Inferior parietal cortex (tissue), 1 donor: Measurements from ENCODE around the gene SNAI1.
"Not testable (repeated sequence)": the region's sequence is repeated elsewhere in the genome, so short reads cannot be mapped to it uniquely, and the experiment has no call there.

ENCODE experiments used
- DNase-seq: peaks from one replicate; pipeline ENCODE4 v3.0.0-alpha.2; 2016; ENCODE audit errors: extremely low spot score

Gene SNAI1

GRCh38 chr20:49987015-49987867, 4.5 kb downstream of the SNAI1 start:
- DNase-seq: no peak

GRCh38 chr20:49987868-49988690, 5.3 kb downstream of the SNAI1 start:
- DNase-seq: no peak

GRCh38 chr20:49989234-49990065, 6.7 kb downstream of the SNAI1 start:
- DNase-seq: no peak

- no peak for DNase-seq
Observed at GRCh38 chr20:49990271-49990720, 7.5 kb downstream of the SNAI1 start.

GRCh38 chr20:49993301-49993751, 10.5 kb downstream of the SNAI1 start:
- DNase-seq: no peak

GRCh38 chr20:49995586-49995985, 12.8 kb downstream of the SNAI1 start:
- no peak for DNase-seq

- DNase-seq: not testable (repeated sequence)
Observed at GRCh38 chr20:49998478-49999188, 15.9 kb downstream of the SNAI1 start.

GRCh38 chr20:49999329-49999728, 16.5 kb downstream of the SNAI1 start:
- DNase-seq: no peak

GRCh38 chr20:50000548-50001222, 17.9 kb downstream of the SNAI1 start:
- DNase-seq: not testable (repeated sequence)

GRCh38 chr20:50001784-50002311, 19.1 kb downstream of the SNAI1 start:
- no peak for DNase-seq

- DNase-seq: no peak
Observed at GRCh38 chr20:50003253-50003656, 20.5 kb downstream of the SNAI1 start.

- DNase-seq: no peak
Observed at GRCh38 chr20:50004229-50004628, 21.4 kb downstream of the SNAI1 start.

GRCh38 chr20:50005471-50005981, 22.7 kb downstream of the SNAI1 start:
- no peak for DNase-seq

GRCh38 chr20:50007369-50007768, 24.6 kb downstream of the SNAI1 start:
- DNase-seq: no peak

GRCh38 chr20:50008007-50008406, 25.2 kb downstream of the SNAI1 start:
- no peak for DNase-seq

GRCh38 chr20:50009521-50010454, 27.0 kb downstream of the SNAI1 start:
- no peak for DNase-seq

GRCh38 chr20:50011597-50011996, 28.8 kb downstream of the SNAI1 start:
- not testable (repeated sequence) for DNase-seq

GRCh38 chr20:50012282-50013263, 29.8 kb downstream of the SNAI1 start:
- DNase-seq: no peak
